Parathyroid adenoma (tissue), 2 donors: ENCODE results near the gene ACADS.

Experiments used
- H2AFZ ChIP-seq: fragments of 300-600 bp; sonication (generic); one replicate; pipeline ENCODE4 v1.7.0; 2017; ENCODE audit warnings: antibody characterized with exemption, mild to moderate bottlenecking
- H3K27ac ChIP-seq: fragments of 300-600 bp; sonication (generic); one replicate; pipeline ENCODE4 v1.7.0; 2017
- H3K27me3 ChIP-seq: fragments of 300-600 bp; sonication (generic); one replicate; pipeline ENCODE4 v1.7.0; 2017; ENCODE audit warnings: low read length; ENCODE audit not compliant: control insufficient read depth, insufficient read depth
- H3K36me3 ChIP-seq: fragments of 300-600 bp; sonication (generic); one replicate; pipeline ENCODE4 v1.7.0; 2017; ENCODE audit warnings: low read length; ENCODE audit not compliant: control insufficient read depth, insufficient read depth
- H3K4me1 ChIP-seq: fragments of 300-600 bp; sonication (generic); one replicate; pipeline ENCODE4 v1.7.0; 2017; ENCODE audit warnings: control low read depth
- H3K4me2 ChIP-seq: fragments of 300-600 bp; sonication (generic); one replicate; pipeline ENCODE4 v1.7.0; 2017; ENCODE audit warnings: low read length
- H3K4me3 ChIP-seq: fragments of 300-600 bp; sonication (generic); one replicate; pipeline ENCODE4 v1.7.0; 2017; ENCODE audit warnings: low read depth, low read length
- H3K79me2 ChIP-seq: fragments of 300-600 bp; sonication (generic); one replicate; pipeline ENCODE4 v1.7.0; 2017; ENCODE audit warnings: control low read depth
- H3K9ac ChIP-seq: fragments of 300-600 bp; sonication (generic); one replicate; pipeline ENCODE4 v1.7.0; 2017; ENCODE audit warnings: mild to moderate bottlenecking
- H3K9me3 ChIP-seq: fragments of 300-600 bp; sonication (generic); one replicate; pipeline ENCODE4 v1.7.0; 2017; ENCODE audit warnings: low read length; ENCODE audit not compliant: control insufficient read depth
- CTCF ChIP-seq: fragments of 300-600 bp; sonication (generic); IDR thresholded peaks from one replicate; pipeline ENCODE4 v1.7.0; 2017; ENCODE audit warnings: antibody characterized with exemption, mild to moderate bottlenecking
- donor health status: primary hyperparathyroidism.

ACADS gene

GRCh38 chr12:120690978-120691377 lies 34.6 kb upstream of the ACADS start:
- Histone ChIP-seq H3K9ac (no peak overlapping the region), H3K36me3 (no peaks in the 10 kb centered on the region), H3K9me3 (no peaks in the 10 kb centered on the region), H2AFZ (no peak overlapping the region), H3K4me1 (peaks cover 41% of the 10 kb centered on the region), H3K27ac (peak overlapping the region; percentile 60), H3K4me3 (no peak overlapping the region), H3K4me2 (no peak overlapping the region), H3K79me2 (peaks cover 46% of the 10 kb centered on the region), H3K27me3 (no peaks in the 10 kb centered on the region)
- no peak for TF ChIP-seq CTCF

DNA sequence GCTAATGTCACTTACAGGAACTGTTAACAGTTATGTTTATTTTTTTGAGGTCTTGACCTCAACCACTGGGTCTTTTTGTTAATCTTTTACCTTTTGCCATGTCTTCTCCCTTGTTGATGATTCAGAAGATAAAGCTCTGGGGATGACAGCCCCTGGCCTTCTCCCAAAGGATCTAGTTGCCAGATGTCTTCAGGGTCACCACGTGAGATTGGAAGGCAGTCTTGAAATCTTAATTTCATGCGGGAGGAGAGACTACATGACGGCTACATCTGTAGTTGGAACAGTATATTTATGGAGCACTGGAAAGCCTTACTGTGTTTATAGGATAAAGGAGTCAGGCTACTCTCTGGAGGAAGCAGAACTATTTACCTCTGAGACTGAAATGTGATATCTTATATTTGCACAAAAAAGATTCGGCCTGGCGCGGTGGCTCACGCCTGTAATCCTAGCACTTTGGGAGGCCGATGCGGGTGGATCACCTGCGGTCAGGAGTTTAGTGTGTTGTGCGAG lies 33.0 kb upstream of the ACADS start:
- no peak for TF ChIP-seq CTCF
- Histone ChIP-seq H3K4me2 (peak overlapping the region; percentile 47), H3K9ac (no peak overlapping the region), H2AFZ (no peak overlapping the region), H3K9me3 (no peaks in the 10 kb centered on the region), H3K4me3 (no peak overlapping the region), H3K4me1 (peaks cover 41% of the 10 kb centered on the region), H3K36me3 (no peaks in the 10 kb centered on the region), H3K79me2 (peaks cover 53% of the 10 kb centered on the region), H3K27ac (peak overlapping the region; percentile 60), H3K27me3 (no peaks in the 10 kb centered on the region)

DNA sequence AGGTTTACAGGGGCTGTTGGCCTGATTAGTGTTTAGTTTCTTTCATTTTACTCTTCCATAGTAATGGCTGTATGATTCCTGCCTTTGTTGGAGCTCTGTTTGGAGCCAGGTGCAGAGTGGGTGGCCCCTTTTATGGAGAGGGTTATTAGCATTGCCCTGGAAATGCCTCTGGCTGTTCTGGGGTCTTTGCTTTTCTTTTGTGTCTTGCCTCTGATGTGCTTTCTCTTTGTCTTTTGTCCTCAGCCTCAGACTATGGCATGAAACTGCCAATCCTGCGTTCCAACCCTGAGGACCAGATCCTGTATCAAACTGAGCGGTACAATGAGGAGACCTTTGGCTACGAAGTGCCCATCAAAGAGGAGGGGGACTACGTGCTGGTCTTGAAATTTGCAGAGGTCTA lies 31.8 kb upstream of the ACADS start:
- no peak overlapping the region for H3K4me2 ChIP-seq
- no peak overlapping the region for H2AFZ ChIP-seq
- peaks cover 36% of the 10 kb centered on the region for H3K4me1 ChIP-seq
- H3K9ac ChIP-seq, result no peak overlapping the region
- no peaks in the 10 kb centered on the region for H3K36me3 ChIP-seq
- TF ChIP-seq CTCF, result no peak
- H3K79me2 ChIP-seq, result peaks cover 41% of the 10 kb centered on the region
- no peaks in the 10 kb centered on the region for H3K9me3 ChIP-seq
- no peaks in the 10 kb centered on the region for H3K27me3 ChIP-seq
- no peak overlapping the region for H3K27ac ChIP-seq
- H3K4me3 ChIP-seq, result no peak overlapping the region

DNA sequence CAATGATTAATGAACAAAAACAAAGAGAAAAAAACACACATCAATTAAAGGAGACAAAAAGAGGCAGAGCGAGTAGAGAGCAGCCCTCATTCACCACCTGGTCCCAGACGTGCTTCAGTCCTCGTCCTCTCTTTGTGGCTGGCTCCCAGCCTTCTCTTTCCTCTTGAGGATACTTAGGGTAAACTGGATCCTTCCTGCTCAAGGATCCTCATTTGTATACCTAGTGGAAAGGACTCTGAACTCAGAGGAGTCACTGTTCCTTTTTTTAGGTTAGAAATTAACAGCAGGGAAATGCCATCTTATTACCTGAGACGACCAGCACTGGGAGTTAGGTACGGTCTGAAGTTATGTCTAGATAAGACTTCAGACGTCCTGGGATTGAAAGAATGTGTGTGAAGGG lies 29.0 kb upstream of the ACADS start:
- Histone ChIP-seq H3K9ac (no peak overlapping the region), H3K27me3 (no peaks in the 10 kb centered on the region), H3K36me3 (no peaks in the 10 kb centered on the region), H3K79me2 (peaks cover 27% of the 10 kb centered on the region), H3K4me3 (no peak overlapping the region), H3K9me3 (no peaks in the 10 kb centered on the region), H3K4me2 (no peak overlapping the region), H2AFZ (no peak overlapping the region), H3K27ac (peak overlapping the region; percentile 12), H3K4me1 (peaks cover 15% of the 10 kb centered on the region)
- TF ChIP-seq CTCF, result no peak

- H3K36me3 ChIP-seq, result no peaks in the 10 kb centered on the region
Observed at GRCh38 chr12:120697344-120697743, 28.3 kb upstream of the ACADS start.

More at GRCh38 chr12:120697344-120697743, 28.3 kb upstream of the ACADS start:
- H3K27me3 ChIP-seq, result no peaks in the 10 kb centered on the region
- H3K9ac ChIP-seq, result no peak overlapping the region
- H3K4me3 ChIP-seq, result no peak overlapping the region
- H2AFZ ChIP-seq, result no peak overlapping the region
- H3K9me3 ChIP-seq, result no peaks in the 10 kb centered on the region
- no peak overlapping the region for H3K27ac ChIP-seq
- H3K79me2 ChIP-seq, result peaks cover 27% of the 10 kb centered on the region
- no peak for TF ChIP-seq CTCF
- no peak overlapping the region for H3K4me2 ChIP-seq
- H3K4me1 ChIP-seq, result peaks cover 8% of the 10 kb centered on the region
